GM19452 (cell line): ENCODE measurements around the gene GABRQ.
"Not testable (repeated sequence)": the region's sequence is repeated elsewhere in the genome, so short reads cannot be mapped to it uniquely, and the experiment has no call there.

Experiments
- ATAC-seq: cut with Tn5 transposase; IDR thresholded peaks from one replicate; pipeline ENCODE4 v1.9.1; 2021; ENCODE audit not compliant: unreplicated experiment

Gene GABRQ

DNA sequence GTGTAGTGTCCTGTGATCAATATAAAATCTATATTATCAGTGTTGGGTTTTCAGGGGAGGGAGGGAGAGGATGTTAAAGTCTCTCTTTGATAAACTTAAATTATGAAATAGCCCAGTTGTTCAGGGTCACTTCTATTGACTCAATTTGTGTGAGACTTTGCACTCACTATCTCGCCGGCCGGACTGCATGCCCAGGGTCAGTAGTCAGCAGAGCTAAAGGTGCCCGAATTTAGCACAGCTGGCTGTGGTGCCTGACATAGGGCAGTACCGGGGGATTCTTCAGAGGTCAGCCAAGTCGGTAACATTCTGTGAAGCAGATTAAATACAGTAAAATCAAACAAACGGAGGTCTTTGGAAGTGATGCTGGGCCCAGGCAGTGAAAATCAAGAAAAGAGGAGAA is 19.2 kb downstream of the GABRQ start:
- no peak for ATAC-seq

DNA sequence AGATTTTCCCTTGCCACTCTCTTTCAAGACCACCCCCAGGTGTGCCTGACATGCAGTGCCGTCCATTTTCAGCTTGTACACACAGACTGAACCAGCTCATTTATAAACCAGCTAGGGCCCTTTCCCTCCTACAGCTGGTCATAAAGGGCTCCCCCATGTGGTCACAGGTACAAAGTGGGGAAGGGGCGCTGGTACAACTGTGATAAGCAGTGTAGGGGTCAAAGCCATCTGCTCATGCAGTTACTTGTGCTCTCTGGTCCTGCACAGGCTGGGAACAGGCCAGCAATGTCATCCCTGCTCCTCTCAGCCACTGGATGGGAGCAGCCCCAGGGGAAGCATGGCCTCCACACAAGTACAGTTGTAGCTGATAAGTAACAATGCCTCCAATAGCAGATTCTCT is 20.6 kb downstream of the GABRQ start:
- no peak for ATAC-seq

DNA sequence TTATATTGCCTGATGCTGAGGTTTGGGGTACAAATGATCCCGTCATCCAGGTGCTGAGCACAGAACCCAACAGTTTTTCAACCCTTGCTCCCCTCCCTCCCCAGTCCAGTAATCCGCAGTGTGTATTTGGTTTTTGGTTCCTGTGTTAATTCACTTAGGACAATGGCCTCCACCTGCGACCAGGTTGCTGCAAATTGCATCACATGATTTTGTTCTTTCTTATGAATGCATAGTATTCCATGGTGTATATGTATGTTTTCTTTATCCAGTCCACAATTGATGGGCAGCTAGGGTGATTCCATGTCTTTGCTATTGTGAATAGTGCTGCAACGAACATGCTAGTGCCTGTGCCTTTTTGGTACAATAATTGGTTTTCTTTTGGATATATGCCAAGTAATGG is 25.4 kb downstream of the GABRQ start:
- ATAC-seq, result no peak

DNA sequence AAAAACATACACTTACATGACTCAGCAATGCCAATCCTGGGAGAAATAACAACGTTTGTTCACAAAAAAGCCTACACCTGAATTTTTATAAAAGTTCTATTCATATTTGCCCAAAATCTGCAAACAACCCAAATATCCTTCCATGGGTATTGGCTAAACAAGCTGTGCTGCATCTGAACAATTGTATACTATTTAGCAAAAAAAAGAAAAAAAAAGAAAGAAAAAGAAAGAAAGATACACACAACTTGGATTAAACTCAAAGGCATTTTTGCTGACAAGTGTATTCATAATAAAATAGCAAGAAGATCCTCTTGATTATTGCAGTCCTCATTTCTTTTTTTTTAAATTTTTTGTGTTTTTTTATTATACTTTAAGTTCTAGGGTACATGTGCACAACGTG is 36.4 kb downstream of the GABRQ start:
- no peak for ATAC-seq

DNA sequence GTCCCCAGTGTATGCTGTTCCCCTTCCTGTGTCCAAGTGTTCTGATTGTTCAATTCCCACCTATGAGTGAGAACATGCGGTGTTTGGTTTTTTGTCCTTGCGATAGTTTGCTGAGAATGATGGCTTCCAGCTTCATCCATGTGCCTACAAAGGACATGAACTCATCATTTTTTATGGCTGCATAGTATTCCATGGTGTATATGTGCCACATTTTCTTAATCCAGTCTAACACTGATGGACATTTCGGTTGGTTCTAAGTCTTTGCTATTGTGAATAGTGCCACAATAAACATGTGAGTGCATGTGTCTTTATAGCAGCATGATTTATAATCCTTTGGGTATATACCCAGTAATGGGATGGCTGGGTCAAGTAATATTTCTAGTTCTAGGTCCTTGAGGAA is 37.0 kb downstream of the GABRQ start:
- ATAC-seq, result not testable (repeated sequence)

DNA sequence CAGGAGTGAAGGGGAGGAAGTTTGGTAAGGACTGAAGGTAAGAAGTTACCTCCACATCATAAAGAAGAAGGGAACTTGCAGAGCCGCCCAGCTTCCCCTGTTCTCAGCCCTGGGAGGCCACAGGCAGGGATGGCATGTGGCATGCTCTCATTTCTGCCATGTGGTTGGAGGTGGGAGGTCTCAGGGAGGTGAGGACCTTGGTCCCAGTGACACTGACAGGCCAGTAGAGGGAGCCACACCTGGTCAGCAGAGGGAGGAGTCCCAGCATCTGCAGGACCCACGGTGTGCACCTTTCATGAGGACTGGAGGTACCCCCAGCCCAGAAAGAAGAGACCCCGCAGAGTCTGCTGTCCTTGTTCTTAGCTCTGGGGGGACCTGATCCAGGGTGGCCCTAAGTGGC is 43.3 kb downstream of the GABRQ start:
- peak; percentile 80 for ATAC-seq

DNA sequence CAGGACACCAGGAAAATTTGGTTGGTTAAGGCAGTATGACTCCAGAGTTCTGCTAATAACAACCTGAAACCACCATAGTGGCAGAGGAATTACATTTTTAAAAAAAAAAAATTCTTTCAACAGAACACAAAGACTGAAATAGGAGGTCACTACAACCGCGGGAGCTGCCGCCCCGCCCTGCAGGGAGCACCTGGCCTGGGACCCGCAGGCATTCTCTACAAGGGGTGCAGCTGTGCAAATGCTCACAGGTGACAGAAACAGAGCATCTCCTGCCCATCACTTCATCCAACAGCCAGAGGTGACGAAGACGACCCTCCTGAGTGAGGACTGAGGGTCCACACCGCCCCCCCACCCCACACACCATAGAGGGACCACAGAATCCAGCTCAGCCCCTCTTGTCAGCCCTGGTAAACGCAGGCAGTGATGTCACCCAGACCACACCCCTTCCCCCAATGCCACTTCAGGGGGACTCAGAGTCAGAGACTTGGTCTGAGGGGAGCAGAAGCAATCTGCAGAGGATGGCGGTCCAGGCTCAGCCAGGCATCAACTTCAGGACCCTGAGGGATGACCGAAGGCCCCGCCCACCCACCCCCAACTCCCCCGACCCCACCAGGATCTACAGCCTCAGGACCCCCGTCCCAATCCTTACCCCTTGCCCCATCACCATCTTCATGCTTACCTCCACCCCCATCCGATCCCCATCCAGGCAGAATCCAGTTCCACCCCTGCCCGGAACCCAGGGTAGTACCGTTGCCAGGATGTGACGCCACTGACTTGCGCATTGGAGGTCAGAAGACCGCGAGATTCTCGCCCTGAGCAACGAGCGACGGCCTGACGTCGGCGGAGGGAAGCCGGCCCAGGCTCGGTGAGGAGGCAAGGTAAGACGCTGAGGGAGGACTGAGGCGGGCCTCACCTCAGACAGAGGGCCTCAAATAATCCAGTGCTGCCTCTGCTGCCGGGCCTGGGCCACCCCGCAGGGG is 60.5 kb downstream of the GABRQ start, which contains the start of gene MAGEA3:
Gene MAGEA3 (plus strand): TSS at position 843 of the 980 bp plus-strand sequence. CDS start 2,039 bp downstream, outside the sequence.
- ATAC-seq, result not testable (repeated sequence)

DNA sequence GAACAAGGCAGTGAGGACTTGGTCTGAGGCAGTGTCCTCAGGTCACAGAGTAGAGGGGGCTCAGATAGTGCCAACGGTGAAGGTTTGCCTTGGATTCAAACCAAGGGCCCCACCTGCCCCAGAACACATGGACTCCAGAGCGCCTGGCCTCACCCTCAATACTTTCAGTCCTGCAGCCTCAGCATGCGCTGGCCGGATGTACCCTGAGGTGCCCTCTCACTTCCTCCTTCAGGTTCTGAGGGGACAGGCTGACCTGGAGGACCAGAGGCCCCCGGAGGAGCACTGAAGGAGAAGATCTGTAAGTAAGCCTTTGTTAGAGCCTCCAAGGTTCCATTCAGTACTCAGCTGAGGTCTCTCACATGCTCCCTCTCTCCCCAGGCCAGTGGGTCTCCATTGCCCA is 62.7 kb downstream of the GABRQ start:
- ATAC-seq, result not testable (repeated sequence)

DNA sequence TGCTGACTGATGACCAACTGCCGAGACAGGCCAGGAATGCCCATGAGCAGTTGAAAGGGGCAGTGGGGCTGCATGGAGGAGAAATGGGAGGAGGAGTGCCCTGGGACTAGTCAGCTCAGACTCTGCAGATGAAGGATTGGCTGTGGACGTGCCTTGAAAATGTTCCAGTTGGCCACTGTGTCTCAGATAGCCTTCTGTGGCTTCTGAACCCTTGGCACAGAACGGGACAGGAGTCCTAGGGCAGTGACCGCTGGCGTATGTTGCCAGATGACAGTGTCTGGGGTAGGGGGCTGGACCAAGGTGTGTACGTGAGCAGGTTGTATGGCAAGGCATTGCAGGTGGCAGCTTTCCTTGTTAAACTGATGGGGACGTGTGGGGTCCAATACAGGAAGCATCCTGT is 68.8 kb downstream of the GABRQ start:
- ATAC-seq, result not testable (repeated sequence)
